Thoracic aorta (tissue), 2 donors: ENCODE results near the gene PARN. TPM values are rescaled to one million over a fixed set of nuclear protein-coding genes. Genes with fewer than 3 reads are reported as not detected.

Experiments
- ATAC-seq: fragments of 150-250 bp; one replicate; pipeline ENCODE4 v1.8.0; 2017; ENCODE audit warnings: low read depth; ENCODE audit not compliant: insufficient number of reproducible peaks, low FRiP score
- DNase-seq: peaks from one replicate; pipeline ENCODE4 v3.0.0-alpha.2; 2020; ENCODE audit warnings: low spot score
- H3K27ac ChIP-seq, 2 donors: fragments of 200-600 bp; sonication (generic); 1 replicate in 1 of 2; 2 replicates in 1 of 2; pipeline ENCODE4 v1.5.1; 2016; ENCODE audit warnings: mild to moderate bottlenecking in 2 of 2, moderate library complexity in 2 of 2
- H3K27me3 ChIP-seq: fragments of 200-600 bp; sonication (generic); replicated peaks from 2 replicates; pipeline ENCODE4 v1.6.0; 2016; ENCODE audit warnings: mild to moderate bottlenecking; ENCODE audit not compliant: insufficient read depth
- H3K36me3 ChIP-seq: fragments of 200-600 bp; sonication (generic); one replicate; pipeline ENCODE4 v1.5.1; 2016
- H3K4me1 ChIP-seq, 2 donors: fragments of 200-600 bp; sonication (generic); 1 replicate in 1 of 2; 2 replicates in 1 of 2; pipeline versions ENCODE4 v1.5.1 to v1.6.0; 2016; ENCODE audit warnings: low read depth in 2 of 2, mild to moderate bottlenecking in 1 of 2; ENCODE audit not compliant: control insufficient read depth in 1 of 2
- H3K4me3 ChIP-seq: fragments of 200-600 bp; sonication (generic); 2 replicates; pipeline ENCODE4 v1.5.1; 2016; ENCODE audit warnings: mild to moderate bottlenecking
- H3K9me3 ChIP-seq: fragments of 200-600 bp; sonication (generic); 2 replicates; pipeline ENCODE4 v1.5.1; 2016
- CTCF ChIP-seq: fragments of 200-600 bp; sonication (generic); IDR thresholded peaks from one replicate; pipeline ENCODE4 v1.5.1; 2019; ENCODE audit warnings: antibody characterized with exemption
- total RNA-seq, 2 donors: library from RNA; depleted of rRNA; stranded (reverse); fragments of >200 nt; gene quantifications; one replicate each; pipeline versions ENCODE4 v1.1.0 to v1.2.3, GENCODE V29; 2016

PARN gene
- total RNA-seq, 2 donors from 2014 or later, result 51.0 to 66.7 TPM

- H3K27ac ChIP-seq, result no peak overlapping the region
- DNase-seq (no peak), ATAC-seq (no peak)
- TF ChIP-seq CTCF, result no peak
- peaks cover 4 to 20% of the 10 kb centered on the region in 2 donors for H3K4me1 ChIP-seq
- no peak overlapping the region for H3K4me3 ChIP-seq
- H3K27me3 ChIP-seq, result no peaks in the 10 kb centered on the region
- H3K9me3 ChIP-seq, result no peaks in the 10 kb centered on the region
- H3K36me3 ChIP-seq, result no peaks in the 10 kb centered on the region
Measured at GRCh38 chr16:14509675-14510132, 120.4 kb downstream of the PARN start.

GRCh38 chr16:14509055-14509454, 121.0 kb downstream of the PARN start:
- H3K4me1 ChIP-seq, result peaks cover 4 to 20% of the 10 kb centered on the region in 2 donors
- ATAC-seq, result no peak
- DNase-seq, result no peak
- H3K27ac ChIP-seq, result no peak overlapping the region
- H3K36me3 ChIP-seq, result no peaks in the 10 kb centered on the region
- no peak for TF ChIP-seq CTCF
- H3K9me3 ChIP-seq, result no peaks in the 10 kb centered on the region
- no peaks in the 10 kb centered on the region for H3K27me3 ChIP-seq
- H3K4me3 ChIP-seq, result no peak overlapping the region

- peaks cover 12 to 37% of the 10 kb centered on the region in 2 donors for H3K4me1 ChIP-seq
Measured at GRCh38 chr16:14505846-14506245, 124.2 kb downstream of the PARN start.

GRCh38 chr16:14502932-14503741, 126.9 kb downstream of the PARN start:
- H3K27ac ChIP-seq, result no peak overlapping the region
- no peaks in the 10 kb centered on the region for H3K36me3 ChIP-seq
- no peaks in the 10 kb centered on the region for H3K27me3 ChIP-seq

More at GRCh38 chr16:14505846-14506245, 124.2 kb downstream of the PARN start:
- Histone ChIP-seq H3K36me3 (no peaks in the 10 kb centered on the region), H3K27me3 (no peaks in the 10 kb centered on the region), H3K4me3 (no peak overlapping the region), H3K27ac (peak overlapping the region; percentile 24 to 39), H3K9me3 (no peaks in the 10 kb centered on the region)
- ATAC-seq, result no peak
- no peak for DNase-seq
- TF ChIP-seq CTCF, result no peak

More at GRCh38 chr16:14502932-14503741, 126.9 kb downstream of the PARN start:
- H3K4me3 ChIP-seq, result no peak overlapping the region
- H3K4me1 ChIP-seq, result peaks cover 15 to 58% of the 10 kb centered on the region in 2 donors
- H3K9me3 ChIP-seq, result no peaks in the 10 kb centered on the region
- DNase-seq, result no peak
- ATAC-seq, result no peak
- TF ChIP-seq CTCF, result no peak
